ENCODE measurements around the gene TPK1.
"Not testable (repeated sequence)": the region's sequence is repeated elsewhere in the genome, so short reads cannot be mapped to it uniquely, and the experiment has no call there.

Gene TPK1

GRCh38 chr7:144606261-144606660, 229.6 kb downstream of the TPK1 start:
- DNase-seq = no peak

- no peak for DNase-seq
Measured at GRCh38 chr7:144596953-144597352, 238.9 kb downstream of the TPK1 start.

GRCh38 chr7:144594580-144594979, 241.3 kb downstream of the TPK1 start:
- DNase-seq = no peak

GRCh38 chr7:144588559-144589051, 247.2 kb downstream of the TPK1 start:
- no peak for DNase-seq

DNA sequence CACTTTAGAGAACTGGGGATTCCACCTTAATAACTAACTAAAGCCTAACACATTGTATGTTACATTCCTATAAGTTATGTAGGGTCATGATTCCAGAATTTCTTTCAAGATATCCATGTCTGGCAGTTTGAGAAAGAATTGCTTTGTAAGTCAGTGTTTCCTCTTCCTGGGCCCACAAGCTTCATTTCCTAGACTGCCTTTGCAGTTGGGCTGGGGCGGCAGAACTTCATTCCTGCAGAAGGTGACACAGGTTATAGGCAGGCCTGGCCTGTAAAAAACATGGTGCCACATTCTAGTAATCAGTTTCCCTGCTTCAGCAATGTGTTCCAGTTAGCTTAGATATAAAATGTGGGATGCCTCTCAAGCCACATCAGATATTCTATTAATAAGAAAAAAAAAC, 248.2 kb downstream of the TPK1 start:
- DNase-seq = no peak

DNA sequence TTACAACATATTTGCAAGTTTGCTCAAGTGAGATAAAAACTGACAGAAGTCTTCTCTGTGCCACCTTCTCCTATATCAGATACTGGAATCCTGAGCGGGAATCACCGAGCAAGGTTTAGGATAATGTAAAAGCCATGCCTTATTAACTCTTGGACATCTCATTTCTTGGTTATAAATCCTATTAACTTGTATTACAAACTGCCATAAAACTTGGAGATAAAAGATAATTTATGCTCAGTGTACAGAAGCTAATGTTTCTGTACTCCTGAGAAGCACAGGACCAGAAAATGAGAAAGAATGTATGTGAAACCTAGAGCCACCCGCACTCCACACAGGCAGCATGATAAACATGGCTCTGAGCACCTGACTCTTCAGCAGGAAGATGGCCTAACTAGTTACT, 251.1 kb downstream of the TPK1 start:
- no peak for DNase-seq

DNA sequence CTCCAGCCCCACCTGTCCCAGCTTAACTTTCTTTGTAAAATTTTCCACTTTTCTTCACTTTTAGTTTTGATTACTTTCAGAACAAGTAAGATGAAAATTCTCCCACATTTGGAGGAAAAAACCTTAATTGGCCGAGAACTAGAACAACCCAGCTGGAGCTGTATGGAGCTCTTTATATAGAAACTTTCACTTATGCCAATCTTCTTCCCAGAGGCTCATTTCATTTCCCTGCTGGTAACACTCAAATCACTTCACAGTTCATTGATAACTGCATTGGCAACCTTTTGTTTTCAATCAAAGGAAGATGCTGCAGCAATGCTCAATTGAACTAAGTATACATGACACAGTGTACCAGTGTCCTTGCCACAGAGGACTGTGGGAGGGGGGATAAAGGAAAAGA, 256.2 kb downstream of the TPK1 start:
- no peak for DNase-seq

DNA sequence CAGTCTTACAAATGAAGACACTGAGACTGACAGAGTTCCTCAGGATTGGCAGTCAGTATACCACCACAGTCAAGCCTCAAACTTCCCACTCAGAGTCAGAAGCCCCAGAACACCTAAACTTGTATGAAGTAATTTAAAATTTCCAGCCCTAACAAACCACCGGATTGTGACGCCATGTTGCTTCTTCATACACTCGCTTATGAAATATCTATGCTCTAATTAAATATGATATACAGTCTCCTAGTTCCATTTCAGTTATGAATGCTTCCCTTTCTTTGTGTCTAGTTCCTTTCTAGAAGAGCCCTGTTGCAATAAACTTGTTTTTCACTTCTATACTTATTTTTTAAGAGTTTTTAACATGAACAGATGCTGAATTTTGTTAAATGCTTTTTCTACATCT, 260.4 kb downstream of the TPK1 start:
- DNase-seq = no peak

GRCh38 chr7:144574753-144575152, 261.1 kb downstream of the TPK1 start:
- not testable (repeated sequence) for DNase-seq

GRCh38 chr7:144568233-144568632, 267.6 kb downstream of the TPK1 start:
- no peak for DNase-seq

GRCh38 chr7:144565586-144565985, 270.3 kb downstream of the TPK1 start:
- DNase-seq = no peak

DNA sequence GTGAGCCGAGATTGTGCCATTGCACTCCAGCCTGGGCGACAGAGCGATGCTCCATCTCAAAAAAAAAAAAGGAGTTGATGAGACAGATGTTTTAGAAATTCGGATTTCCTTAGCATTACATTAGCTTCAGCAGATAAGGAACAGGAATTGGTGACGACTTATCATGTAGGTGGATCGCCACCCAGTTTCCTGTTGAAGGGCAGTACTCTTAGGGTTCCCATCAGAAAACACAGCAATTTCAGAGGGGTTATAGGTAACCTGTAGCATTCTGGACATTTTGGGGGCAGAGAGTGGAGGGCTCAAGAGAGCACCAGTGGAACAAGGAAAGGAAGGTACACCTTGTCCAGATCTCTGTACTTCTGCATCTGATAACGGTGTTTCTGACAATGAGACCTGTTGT, 286.0 kb downstream of the TPK1 start:
- DNase-seq = no peak

DNA sequence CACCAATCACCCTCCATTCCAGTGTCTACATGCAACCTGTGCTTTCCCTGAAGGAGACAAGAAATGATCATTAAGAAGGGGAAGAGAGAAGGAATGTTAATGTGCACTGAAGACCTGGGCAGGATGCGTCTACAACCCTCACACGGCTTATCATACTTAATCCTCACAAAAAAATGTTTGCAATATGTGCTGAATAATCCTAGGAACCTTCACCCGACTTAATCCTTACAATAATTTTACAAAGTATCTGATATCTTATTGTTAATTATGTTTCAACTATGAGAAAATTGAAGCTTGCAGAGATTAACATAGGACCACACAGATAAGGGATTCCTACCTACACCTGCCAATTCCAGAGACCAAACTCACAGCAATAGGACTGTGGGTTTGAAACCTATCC, 287.3 kb downstream of the TPK1 start:
- DNase-seq = no peak

- DNase-seq = no peak
Measured at GRCh38 chr7:144547888-144548287, 288.0 kb downstream of the TPK1 start.

DNA sequence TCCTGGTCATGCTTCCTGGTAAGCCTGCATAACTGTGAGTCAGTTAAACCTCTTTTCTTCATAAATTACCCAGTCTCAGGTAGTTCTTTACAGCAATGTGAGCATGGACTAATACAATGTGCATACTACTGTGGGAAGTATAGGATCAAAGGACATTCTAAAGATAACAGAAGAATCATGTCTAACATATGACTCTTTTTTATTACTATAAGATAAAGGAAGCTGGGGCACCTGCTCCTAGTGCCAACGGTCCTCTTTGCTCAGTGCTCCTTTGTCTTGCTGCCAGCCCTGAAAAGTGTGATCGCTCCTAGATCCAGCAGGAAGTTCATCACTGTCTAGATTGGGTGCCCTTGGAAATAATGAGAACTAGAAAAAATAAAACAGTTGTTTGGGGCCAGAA, 289.1 kb downstream of the TPK1 start:
- no peak for DNase-seq

DNA sequence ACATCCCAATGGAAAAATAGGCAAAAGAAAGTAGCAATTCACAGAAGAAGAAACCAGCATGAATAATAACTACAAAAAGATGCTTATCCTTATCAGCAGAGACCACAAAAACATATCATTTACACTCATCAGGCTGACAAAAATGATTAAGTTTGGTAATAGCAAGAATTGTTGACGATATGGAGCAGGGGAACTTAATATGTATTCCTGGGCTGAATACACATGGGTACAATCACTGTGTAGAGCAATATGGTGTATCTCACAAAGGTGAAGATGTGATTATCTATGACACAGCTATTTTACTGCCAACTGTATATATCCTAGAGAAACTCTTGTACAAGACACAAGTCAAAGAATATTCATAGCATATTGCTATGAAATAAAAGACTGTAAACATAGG, 290.5 kb downstream of the TPK1 start:
- no peak for DNase-seq

- no peak for DNase-seq
Measured at GRCh38 chr7:144534655-144535395, 301.0 kb downstream of the TPK1 start.

GRCh38 chr7:144534196-144534595, 301.7 kb downstream of the TPK1 start:
- no peak for DNase-seq

GRCh38 chr7:144531181-144531580, 304.7 kb downstream of the TPK1 start:
- no peak for DNase-seq

GRCh38 chr7:144529269-144529926, 306.5 kb downstream of the TPK1 start:
- DNase-seq = no peak

- no peak for DNase-seq
Measured at GRCh38 chr7:144528536-144529045, 307.3 kb downstream of the TPK1 start.

GRCh38 chr7:144527051-144527471, 308.8 kb downstream of the TPK1 start:
- DNase-seq = no peak

DNA sequence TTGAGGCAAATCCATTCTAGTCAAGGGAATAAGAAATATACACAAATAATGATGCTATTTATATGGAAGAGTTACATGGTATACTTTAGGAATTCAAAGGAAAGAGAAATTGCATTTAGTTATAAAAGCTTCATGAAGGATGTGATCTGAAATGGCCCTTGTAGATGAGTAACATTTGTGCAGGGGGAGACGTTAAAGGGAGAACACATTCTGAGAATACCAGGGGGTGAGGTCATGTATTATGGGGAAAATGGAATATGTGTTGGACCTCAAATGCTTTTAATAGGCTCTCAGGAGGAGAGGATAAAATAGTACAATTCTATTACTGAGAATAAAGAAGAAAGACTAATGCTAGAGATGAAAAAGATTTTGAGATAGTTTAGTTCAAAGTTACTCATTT, 309.9 kb downstream of the TPK1 start:
- no peak for DNase-seq

- DNase-seq = no peak
Measured at GRCh38 chr7:144524271-144524670, 311.6 kb downstream of the TPK1 start.

All from NCI-H1092 treated with DMSO at 0.1 percent for 48 hours (cell line).